Measurements from ENCODE around the gene MSANTD1.

MSANTD1 gene

DNA sequence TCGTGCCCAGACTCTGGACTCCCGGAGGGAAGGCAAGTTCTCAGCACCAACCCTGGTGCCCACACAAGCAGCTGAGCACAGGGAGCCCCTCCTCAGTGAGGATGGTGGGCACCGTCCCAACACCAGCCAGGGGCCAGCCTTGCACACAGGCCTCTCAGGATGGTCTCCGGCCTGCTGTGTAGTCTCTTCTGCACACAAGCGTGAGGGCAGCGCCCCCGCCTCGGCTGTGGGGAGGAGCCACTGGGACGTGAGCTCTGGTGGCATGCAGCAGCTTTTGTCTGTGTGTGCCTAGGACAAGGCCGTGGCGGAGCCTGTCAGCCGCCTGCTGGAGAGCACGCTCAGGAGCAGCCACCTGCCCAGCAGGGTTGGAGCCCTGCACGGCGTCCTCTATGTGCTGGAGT is 16.1 kb upstream of the MSANTD1 start:
- TF ChIP-seq CTCF (IDR thresholded peaks at IDR 0.05; ENCODE audit: insufficient read depth, low read depth, low read length, missing control alignments) = no peak
- H3K4me3 ChIP-seq (ENCODE audit: low read depth, low read length) = no peak overlapping the region
- DNase-seq (ENCODE audit: low read depth) = no peak

GRCh38 chr4:3233391-3234071 is 15.4 kb upstream of the MSANTD1 start:
- no peak for DNase-seq (ENCODE audit: low read depth)
- TF ChIP-seq CTCF (IDR thresholded peaks at IDR 0.05; ENCODE audit: insufficient read depth, low read depth, low read length, missing control alignments) = no peak
- no peak overlapping the region for H3K4me3 ChIP-seq (ENCODE audit: low read depth, low read length)

DNA sequence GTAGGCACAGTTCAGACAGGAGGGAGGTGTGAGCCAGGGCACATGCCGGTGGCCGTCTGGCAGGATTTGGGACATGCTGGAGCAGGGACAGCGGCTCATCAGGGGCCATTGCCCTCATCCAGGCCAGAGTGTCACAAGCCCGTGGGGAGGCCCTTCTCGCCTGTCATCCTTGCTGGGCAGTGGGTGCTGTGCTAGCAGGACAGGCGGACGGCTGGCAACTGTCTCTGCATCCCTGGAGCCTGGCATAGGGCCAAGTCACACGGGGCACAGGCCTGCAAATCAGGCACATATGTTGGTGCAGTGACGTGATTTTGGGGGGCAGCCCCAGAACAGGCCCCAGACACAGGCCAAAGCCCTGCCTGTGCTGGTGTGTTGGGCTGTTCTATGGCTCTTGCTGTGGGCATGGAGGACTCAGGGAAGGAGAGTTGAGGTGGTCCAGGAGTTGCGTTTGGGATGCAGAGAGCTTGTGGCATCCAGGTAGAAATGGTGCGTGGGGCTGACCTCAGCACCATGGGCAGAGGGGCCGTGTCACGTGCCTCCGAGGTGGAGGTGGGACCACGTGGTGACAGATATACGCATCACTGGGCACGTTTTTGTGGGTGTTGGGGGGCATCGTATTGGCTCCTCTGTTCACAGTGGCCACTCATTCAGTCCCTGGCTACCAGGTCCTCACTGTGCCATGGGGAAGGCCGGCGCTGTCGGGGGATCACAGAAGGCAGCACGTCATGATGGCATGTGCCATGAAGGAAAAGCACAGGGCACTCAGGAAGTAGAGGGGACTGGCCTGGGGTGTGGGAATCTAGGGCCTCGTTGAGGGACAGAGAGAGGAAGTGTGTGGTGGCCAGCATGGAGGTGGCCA is 14.6 kb upstream of the MSANTD1 start:
- no peak for DNase-seq (ENCODE audit: low read depth)
- H3K4me3 ChIP-seq (ENCODE audit: low read depth, low read length) = no peak overlapping the region
- TF ChIP-seq CTCF (IDR thresholded peaks at IDR 0.05; ENCODE audit: insufficient read depth, low read depth, low read length, missing control alignments) = no peak

GRCh38 chr4:3235030-3235345 is 14.0 kb upstream of the MSANTD1 start:
- no peak overlapping the region for H3K4me3 ChIP-seq (ENCODE audit: low read depth, low read length)
- no peak for TF ChIP-seq CTCF (IDR thresholded peaks at IDR 0.05; ENCODE audit: insufficient read depth, low read depth, low read length, missing control alignments)
- no peak for DNase-seq (ENCODE audit: low read depth)

DNA sequence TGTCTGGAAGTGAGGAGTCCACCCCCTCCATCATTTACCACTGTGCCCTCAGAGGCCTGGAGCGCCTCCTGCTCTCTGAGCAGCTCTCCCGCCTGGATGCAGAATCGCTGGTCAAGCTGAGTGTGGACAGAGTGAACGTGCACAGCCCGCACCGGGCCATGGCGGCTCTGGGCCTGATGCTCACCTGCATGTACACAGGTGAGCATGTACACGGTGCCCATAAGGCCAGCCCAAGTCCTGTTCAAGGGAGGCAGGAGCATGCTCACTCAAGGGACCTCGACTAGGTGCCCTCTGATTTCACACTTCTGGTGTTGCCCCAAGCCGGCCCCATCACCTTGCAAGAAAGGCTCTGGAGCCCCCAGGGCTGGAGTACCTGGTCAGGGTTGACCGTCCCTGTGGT is 13.4 kb upstream of the MSANTD1 start:
- TF ChIP-seq CTCF (IDR thresholded peaks at IDR 0.05; ENCODE audit: insufficient read depth, low read depth, low read length, missing control alignments) = no peak
- H3K4me3 ChIP-seq (ENCODE audit: low read depth, low read length) = no peak overlapping the region
- DNase-seq (ENCODE audit: low read depth) = no peak

DNA sequence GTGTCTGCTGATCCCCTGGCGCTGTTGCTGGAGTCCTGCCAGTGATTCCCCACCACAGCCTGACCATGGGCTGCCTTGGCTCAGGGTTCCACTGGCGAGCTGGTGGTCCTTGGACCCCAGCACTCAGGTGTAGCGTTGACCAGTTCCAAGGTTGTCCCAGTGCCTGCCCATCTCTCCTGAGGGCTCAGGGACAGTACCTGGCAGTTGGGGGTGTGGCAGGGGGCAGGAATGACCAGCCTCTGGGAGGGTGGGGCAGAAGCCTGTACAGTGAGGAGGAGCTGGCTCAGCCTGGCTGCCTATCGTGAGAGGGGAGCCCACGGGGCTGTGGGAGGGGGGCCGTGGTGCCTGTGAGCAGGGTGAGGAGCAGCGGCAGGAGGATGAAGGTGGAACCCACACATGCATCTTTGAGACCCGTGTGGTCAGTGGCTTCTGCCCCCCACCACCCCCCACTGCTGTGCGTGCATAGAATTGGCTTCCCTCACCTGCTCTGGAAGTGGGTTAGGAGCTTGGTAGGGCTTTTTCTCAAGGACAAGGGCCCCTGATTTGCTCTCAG is 12.6 kb upstream of the MSANTD1 start:
- no peak for DNase-seq (ENCODE audit: low read depth)
- no peak for TF ChIP-seq CTCF (IDR thresholded peaks at IDR 0.05; ENCODE audit: insufficient read depth, low read depth, low read length, missing control alignments)
- H3K4me3 ChIP-seq (ENCODE audit: low read depth, low read length) = no peak overlapping the region

All from GM12865 (cell line).